ENCODE data around the gene SEMA4B. TPM values are rescaled to one million over a fixed set of nuclear protein-coding genes. Genes with fewer than 3 reads are reported as not detected.
A peak's percentile ranks its signal among the peaks of the same experiment; 100 is the strongest.

Gene SEMA4B
- total and polyA plus RNA-seq, 9 of the 15 experiments (the other 6 are each of a cell fraction or from before 2014, with no cell fraction given) = 1.3 to 33.6 (median 11.0) TPM

DNA sequence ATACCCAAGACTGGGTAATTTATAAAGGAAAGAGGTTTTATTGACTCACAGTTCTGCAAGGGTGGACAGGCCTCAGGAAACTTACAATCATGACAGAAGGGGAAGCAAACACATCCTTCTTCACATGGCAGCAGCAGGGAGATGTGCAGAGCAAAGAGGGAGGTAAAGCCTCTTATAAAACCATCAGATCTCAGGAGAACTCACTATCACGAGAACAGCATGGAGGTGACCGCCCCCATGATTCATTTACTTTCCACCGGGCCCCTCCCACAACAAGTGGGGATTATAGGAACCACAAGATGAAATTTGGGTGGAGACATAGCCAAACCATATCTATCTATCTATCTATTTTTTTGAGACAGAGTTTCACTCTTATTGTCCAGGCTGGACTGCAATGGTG, 38.2 kb downstream of the SEMA4B start (continued):
- TF ChIP-seq, protein P1, sequence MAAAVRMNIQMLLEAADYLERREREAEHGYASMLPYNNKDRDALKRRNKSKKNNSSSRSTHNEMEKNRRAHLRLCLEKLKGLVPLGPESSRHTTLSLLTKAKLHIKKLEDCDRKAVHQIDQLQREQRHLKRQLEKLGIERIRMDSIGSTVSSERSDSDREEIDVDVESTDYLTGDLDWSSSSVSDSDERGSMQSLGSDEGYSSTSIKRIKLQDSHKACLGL (CRISPR knock-in tag; IDR thresholded peaks at IDR 0.05; ENCODE audit: borderline replicate concordance, poor library complexity, severe bottlenecking) = no peak
- TF ChIP-seq MTA1 (IDR thresholded peaks at IDR 0.05; ENCODE audit: borderline replicate concordance) (no peak), ZNF282 (CRISPR knock-in tag; IDR thresholded peaks at IDR 0.05) (no peak), ZNF764 (CRISPR knock-in tag; IDR thresholded peaks at IDR 0.05; ENCODE audit: low read depth) (no peak), ZFX (CRISPR knock-in tag; IDR thresholded peaks at IDR 0.05) (no peak; the same call in 1 of the 2 replicates), ELF4 (CRISPR knock-in tag; IDR thresholded peaks at IDR 0.05) (no peak), ZKSCAN1 (IDR thresholded peaks at IDR 0.05; ENCODE audit: low read depth, low read length) (no peak), MEIS2 (IDR thresholded peaks at IDR 0.05; ENCODE audit: partially characterized antibody) (peak; percentile 34)

DNA sequence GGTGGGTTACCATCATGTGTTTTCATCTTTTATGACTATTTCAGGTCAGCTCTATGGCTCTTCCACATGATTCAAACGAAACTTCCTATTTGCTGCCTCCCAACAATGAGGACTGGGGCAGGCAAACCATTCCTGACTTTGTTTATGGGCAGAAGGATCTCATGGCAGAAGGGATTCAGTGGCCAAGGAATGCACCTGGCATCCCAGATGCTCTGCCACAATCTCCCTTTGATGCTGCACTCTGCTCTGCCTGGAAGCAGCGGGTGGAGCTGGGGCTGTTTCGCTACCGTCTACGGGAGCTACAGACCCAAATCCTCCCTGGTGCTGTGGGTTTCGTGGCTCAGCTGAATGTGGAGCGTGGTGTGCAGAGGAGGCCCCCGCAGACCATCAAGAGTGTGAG, 39.7 kb downstream of the SEMA4B start:
- H2AFZ ChIP-seq (ENCODE audit: low read depth, low read length) = peak overlapping the region; percentile 90
- peaks cover 3% of the 10 kb centered on the region for H3K9me1 ChIP-seq (ENCODE audit: control insufficient read depth, insufficient read depth, low read length)
- FAIRE-seq (no peak), ATAC-seq (no peak; the same call in 2 of the 3 replicates), DNase-seq (ENCODE audit: extremely low read depth in 1 of 4, low spot score in 3 of 4) (no peak)
- no peaks in the 10 kb centered on the region for H3K27me3 ChIP-seq (ENCODE audit: control insufficient read depth in 2 of 2, insufficient read depth in 2 of 2, low read length in 2 of 2)
- H3K4me3 ChIP-seq = no peak overlapping the region
- 79% methylated on average over 8 of the region's 8 CpGs for WGBS (ENCODE audit: insufficient coverage, low coverage, missing lambda C conversion rate)
- BruUV-seq (replicated peaks) = no TSS peak
- H3K9ac ChIP-seq (ENCODE audit: insufficient read depth in 1 of 2, low read depth in 2 of 2, low read length in 2 of 2) = peak overlapping the region in 1 of 2 experiments; percentile 82; a peak in 2 of 4 replicates
- H3K4me1 ChIP-seq (replicated peaks in 1 of 2; ENCODE audit: control insufficient read depth in 2 of 2, insufficient read depth in 2 of 2, low read length in 2 of 2) = peaks cover 21 to 27% of the 10 kb centered on the region in 2 experiments
- H3K9me3 ChIP-seq (replicated peaks; ENCODE audit: control insufficient read depth, insufficient read depth, low read depth, low read length) = no peaks in the 10 kb centered on the region
- H4K20me1 ChIP-seq (replicated peaks; ENCODE audit: control insufficient read depth, insufficient read depth, low read length) = no peaks in the 10 kb centered on the region
- in situ Hi-C loops (cut with MboI) (no loop called here), intact Hi-C loops (cut with micrococcal nuclease) (no loop called here)
- ChIA-PET CTCF (ENCODE audit: low intra/inter-chr PET ratio) (no interaction called here), POLR2A (interaction anchor here (0.5 to 2.2 kb wide), 6 partner anchors 9 to 645 kb away, joined by 3 to 13 read pairs (median 3); partner anchors contain the start of gene IDH2)
- peaks cover 19% of the 10 kb centered on the region; the same call in 2 of the 3 replicates for H3K36me3 ChIP-seq (ENCODE audit: control insufficient read depth, insufficient read depth, low read length)
- H3K27ac ChIP-seq (ENCODE audit: extremely low read depth, low read depth, low read length) = peak overlapping the region; percentile 74; the same call in 1 of the 3 replicates
- H3K4me2 ChIP-seq (ENCODE audit: insufficient read depth, low read length) = peak overlapping the region; percentile 55
- no peaks in the 10 kb centered on the region for H3K79me2 ChIP-seq (ENCODE audit: control insufficient read depth, insufficient read depth, low read length)
- TF ChIP-seq XRCC5 (IDR thresholded peaks at IDR 0.05; ENCODE audit: low read depth, low read length) = no peak
- TF ChIP-seq ZNF695 (CRISPR knock-in tag; IDR thresholded peaks at IDR 0.05) = no peak
- TF ChIP-seq ESRRA (IDR thresholded peaks at IDR 0.05; ENCODE audit: borderline replicate concordance, low read depth) = no peak
- TF ChIP-seq, protein P2, sequence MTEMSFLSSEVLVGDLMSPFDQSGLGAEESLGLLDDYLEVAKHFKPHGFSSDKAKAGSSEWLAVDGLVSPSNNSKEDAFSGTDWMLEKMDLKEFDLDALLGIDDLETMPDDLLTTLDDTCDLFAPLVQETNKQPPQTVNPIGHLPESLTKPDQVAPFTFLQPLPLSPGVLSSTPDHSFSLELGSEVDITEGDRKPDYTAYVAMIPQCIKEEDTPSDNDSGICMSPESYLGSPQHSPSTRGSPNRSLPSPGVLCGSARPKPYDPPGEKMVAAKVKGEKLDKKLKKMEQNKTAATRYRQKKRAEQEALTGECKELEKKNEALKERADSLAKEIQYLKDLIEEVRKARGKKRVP (CRISPR knock-in tag; IDR thresholded peaks at IDR 0.05) = no peak
- TF ChIP-seq HMGN3 (IDR thresholded peaks at IDR 0.05; ENCODE audit: borderline replicate concordance, extremely low read depth, insufficient read length, low read depth, low read length) = no peak
- no peak for TF ChIP-seq FOXK1 (CRISPR knock-in tag; IDR thresholded peaks at IDR 0.05; ENCODE audit: borderline replicate concordance)
- TF ChIP-seq, protein P3, sequence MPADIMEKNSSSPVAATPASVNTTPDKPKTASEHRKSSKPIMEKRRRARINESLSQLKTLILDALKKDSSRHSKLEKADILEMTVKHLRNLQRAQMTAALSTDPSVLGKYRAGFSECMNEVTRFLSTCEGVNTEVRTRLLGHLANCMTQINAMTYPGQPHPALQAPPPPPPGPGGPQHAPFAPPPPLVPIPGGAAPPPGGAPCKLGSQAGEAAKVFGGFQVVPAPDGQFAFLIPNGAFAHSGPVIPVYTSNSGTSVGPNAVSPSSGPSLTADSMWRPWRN (IDR thresholded peaks at IDR 0.05; ENCODE audit: low read depth) = no peak
- TF ChIP-seq, protein P4, sequence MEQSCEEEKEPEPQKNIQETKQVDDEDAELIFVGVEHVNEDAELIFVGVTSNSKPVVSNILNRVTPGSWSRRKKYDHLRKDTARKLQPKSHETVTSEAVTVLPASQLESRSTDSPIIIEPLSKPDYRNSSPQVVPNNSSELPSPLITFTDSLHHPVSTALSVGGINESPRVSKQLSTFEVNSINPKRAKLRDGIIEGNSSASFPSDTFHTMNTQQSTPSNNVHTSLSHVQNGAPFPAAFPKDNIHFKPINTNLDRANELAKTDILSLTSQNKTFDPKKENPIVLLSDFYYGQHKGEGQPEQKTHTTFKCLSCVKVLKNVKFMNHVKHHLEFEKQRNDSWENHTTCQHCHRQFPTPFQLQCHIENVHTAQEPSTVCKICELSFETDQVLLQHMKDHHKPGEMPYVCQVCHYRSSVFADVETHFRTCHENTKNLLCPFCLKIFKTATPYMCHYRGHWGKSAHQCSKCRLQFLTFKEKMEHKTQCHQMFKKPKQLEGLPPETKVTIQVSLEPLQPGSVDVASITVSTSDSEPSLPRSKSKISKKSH (CRISPR knock-in tag; IDR thresholded peaks at IDR 0.05) = no peak
- TF ChIP-seq, protein P5, sequence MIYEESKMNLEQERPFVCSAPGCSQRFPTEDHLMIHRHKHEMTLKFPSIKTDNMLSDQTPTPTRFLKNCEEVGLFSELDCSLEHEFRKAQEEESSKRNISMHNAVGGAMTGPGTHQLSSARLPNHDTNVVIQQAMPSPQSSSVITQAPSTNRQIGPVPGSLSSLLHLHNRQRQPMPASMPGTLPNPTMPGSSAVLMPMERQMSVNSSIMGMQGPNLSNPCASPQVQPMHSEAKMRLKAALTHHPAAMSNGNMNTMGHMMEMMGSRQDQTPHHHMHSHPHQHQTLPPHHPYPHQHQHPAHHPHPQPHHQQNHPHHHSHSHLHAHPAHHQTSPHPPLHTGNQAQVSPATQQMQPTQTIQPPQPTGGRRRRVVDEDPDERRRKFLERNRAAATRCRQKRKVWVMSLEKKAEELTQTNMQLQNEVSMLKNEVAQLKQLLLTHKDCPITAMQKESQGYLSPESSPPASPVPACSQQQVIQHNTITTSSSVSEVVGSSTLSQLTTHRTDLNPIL (CRISPR knock-in tag; IDR thresholded peaks at IDR 0.05) = no peak
